GM12864 (cell line): Measurements from ENCODE around the gene LCK.
"Not testable (repeated sequence)": the region's sequence is repeated elsewhere in the genome, so short reads cannot be mapped to it uniquely, and the experiment has no call there.

Experiments
- DNase-seq: peaks from one replicate; pipeline ENCODE4 v3.0.0-alpha.2; 2011; ENCODE audit warnings: low read depth
- H3K4me3 ChIP-seq: 2 replicates; pipeline ENCODE4 v1.5.1; 2011; ENCODE audit warnings: mild to moderate bottlenecking, low read depth, low read length, control low read depth
- TF ChIP-seq, protein P1 (sequence below): IDR thresholded peaks from 2 replicates; pipeline ENCODE4 v1.5.1; 2011; ENCODE audit warnings: low read depth, mild to moderate bottlenecking, moderate library complexity, low read length, control low read depth, inconsistent platforms; ENCODE audit errors: missing control alignments

The LCK gene

DNA sequence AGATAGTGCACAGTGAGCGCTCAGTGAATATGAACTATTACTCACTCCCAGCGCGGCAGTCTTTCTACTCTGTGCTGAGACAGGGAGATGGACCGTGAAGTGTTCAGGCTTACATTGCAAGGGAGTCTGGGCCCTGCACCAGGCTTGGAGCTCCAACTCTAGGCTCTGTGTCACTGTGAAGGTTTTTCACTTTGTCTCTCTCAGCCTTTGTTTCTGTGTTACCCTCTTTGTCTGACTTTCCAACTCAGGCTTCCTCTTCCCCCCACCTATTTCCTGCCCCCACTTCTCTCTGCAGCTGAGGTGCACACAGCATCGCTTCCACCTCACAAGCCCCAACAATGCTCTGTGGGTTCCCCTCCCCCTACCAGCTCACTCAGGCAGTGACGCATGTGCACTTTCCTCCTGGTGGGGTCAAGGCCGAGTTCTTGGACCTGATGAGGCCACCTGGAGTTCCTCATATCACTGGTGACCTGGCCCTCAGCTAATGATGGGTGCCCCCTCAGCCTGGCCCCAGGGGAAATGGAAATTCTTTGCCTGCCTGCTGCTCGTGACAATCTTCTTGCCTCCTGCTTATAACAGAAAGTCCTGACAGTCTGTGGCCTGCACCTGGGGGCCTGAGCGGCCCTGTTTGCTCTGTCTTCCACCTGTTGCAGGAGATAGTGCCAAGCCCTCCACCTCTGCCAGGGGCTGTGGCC is 1.1 kb upstream of the LCK start:
- peak; percentile 96 for DNase-seq
- TF ChIP-seq, protein P1, sequence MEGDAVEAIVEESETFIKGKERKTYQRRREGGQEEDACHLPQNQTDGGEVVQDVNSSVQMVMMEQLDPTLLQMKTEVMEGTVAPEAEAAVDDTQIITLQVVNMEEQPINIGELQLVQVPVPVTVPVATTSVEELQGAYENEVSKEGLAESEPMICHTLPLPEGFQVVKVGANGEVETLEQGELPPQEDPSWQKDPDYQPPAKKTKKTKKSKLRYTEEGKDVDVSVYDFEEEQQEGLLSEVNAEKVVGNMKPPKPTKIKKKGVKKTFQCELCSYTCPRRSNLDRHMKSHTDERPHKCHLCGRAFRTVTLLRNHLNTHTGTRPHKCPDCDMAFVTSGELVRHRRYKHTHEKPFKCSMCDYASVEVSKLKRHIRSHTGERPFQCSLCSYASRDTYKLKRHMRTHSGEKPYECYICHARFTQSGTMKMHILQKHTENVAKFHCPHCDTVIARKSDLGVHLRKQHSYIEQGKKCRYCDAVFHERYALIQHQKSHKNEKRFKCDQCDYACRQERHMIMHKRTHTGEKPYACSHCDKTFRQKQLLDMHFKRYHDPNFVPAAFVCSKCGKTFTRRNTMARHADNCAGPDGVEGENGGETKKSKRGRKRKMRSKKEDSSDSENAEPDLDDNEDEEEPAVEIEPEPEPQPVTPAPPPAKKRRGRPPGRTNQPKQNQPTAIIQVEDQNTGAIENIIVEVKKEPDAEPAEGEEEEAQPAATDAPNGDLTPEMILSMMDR: no peak
- H3K4me3 ChIP-seq: peak overlapping the region; percentile 27

DNA sequence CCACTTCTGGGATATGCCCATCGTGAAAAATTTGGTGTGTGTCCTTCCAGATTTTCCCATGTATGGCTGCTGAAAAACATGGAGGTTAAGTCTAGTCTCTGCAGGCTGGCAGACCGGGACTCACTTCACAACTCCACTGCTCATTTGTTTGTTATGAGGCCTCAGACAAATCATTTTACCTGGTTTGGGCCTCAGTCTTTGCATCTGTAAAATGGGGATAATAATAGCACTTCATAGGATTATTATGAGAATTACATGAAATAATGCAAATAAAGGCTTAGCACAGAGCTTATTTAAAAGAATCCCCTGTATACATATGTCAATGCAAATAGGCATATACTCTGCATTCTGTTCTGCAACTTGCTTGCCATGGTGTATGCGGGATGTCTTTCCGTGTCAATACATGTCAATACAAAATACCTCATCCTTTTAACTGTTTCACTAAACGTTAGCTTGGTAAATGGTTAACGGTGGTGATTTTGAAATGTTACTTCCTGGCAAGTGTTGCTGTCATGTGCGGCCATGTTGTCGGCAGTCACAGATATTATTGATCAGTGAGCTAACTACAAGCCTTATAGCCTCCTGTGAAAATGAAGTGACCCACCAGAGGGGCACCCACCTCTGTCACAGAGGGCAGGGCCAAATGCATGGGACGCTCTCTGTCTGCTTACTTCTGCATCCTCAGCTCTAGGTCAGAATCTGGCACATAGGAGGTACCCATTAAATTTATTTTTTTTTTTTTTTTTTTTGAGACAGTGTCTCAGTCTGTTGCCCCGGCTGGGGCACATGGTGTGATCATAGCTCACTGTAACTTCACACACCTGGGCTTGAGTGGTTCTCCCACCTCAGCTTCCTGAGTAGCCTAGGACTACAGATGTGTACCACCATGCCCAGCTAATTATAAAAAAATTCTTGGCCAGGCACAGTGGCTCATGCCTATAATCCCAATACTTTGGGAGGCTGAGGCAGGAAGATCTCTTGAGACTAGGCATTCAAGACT is 4.3 kb downstream of the LCK start:
- H3K4me3 ChIP-seq: peak overlapping the region; percentile 65; the same call in 1 of the 2 replicates
- DNase-seq: no peak
- TF ChIP-seq, protein P1: no peak

- no peak for DNase-seq
- H3K4me3 ChIP-seq: peak overlapping the region; percentile 27; the same call in 1 of the 2 replicates
- TF ChIP-seq, protein P1: no peak
These were observed 5.6 kb downstream of the LCK start for GRCh38 chr1:32256473-32257226.

GRCh38 chr1:32257227-32257508 is 6.1 kb downstream of the LCK start:
- DNase-seq: no peak
- TF ChIP-seq, protein P1: no peak
- no peak overlapping the region for H3K4me3 ChIP-seq

GRCh38 chr1:32263236-32263593 is 12.2 kb downstream of the LCK start:
- DNase-seq, H3K4me3 ChIP-seq: not testable (repeated sequence)

DNA sequence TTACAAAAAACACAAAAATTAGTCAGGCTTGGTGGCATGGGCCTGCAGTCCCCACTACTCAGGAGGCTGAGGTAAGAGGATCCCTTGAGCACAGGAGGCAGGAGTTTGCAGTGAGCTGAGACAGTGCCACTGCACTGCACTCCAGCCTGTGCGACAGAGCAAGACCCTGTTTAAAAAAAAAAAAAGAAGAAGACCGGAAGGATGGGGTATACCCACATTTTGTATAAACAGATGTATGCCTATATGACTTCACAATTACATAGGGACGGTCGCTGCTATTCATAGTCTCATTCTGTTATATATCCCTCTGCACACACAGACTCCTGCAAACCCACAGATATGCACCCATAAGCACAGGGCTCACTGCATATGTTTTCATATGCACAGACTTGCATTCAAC is 12.7 kb downstream of the LCK start:
- DNase-seq: no peak
- TF ChIP-seq, protein P1: no peak
- no peak overlapping the region; the same call in 1 of the 2 replicates for H3K4me3 ChIP-seq

DNA sequence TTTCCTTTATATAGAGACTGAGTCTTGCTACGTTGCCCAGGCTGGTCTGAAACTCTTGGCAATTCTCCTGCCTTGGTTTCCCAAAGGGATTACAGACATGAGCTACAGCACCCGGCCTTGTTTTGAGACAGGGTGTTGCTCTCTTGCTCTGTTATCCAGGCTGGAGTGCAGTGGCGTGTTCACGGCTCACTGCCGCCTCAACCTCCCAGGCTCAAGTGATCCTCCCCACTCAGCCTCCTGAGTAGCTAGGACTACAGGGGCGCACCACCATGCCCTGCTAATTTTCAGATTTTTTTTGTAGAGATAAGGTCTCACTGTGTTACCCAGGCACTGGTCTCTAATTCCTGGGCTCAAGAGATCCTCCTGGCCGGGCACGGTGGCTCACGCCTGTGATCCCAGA is 14.8 kb downstream of the LCK start:
- DNase-seq: no peak

More for the DNA sequence above, 14.8 kb downstream of the LCK start:
- TF ChIP-seq, protein P1: no peak
- H3K4me3 ChIP-seq: no peak overlapping the region
